ENCODE measurements around the gene NTN4.

NTN4 gene

DNA sequence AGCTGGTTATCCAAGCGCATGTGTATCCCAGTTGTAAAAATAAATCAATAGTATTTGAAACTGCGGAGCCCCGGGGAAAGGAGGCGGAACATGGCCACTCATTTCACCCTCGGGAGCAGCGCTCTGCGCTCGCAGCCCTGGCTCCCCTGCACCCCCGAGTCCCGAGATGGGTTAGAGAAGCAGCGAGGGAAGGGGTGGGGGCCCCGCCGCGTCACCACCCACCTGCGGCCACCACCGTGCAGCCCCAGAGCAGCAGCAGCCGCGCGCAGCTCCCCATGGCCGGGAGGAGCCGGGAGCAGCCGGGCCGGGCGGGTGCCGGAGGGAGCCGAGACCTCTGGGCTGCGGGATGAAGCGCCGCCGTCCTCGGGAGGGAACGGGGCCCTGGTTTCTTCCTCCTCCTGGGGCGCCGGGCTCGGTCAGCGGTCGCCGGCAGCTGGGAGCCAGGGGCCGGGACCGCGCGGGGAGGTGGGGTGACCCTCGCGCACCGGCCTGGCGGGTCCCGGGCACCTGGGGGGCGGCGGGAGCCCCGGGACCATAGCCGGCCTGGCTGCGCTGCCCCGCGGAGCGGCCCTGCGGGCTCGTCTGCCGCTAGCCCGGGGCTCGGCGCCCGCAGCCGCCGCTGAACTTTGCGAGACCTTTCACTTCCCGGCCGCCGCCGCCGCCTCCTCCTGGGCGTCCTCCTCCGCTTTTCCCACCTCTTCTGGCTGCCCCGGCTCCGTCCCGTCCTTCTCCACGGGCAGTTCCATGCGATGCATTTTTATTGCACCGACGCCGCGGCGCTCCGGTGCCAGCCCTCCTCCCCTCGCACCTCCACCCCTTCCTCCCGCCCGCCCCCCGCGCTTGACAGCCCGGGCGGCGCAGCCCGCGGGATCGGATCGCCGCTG lies at the start of gene NTN4:
TSS of gene NTN4 (minus strand) at position 732 of the 884 bp plus-strand sequence. CDS start at position 277, 455 bp downstream.
- in situ Hi-C loops (cut with HindIII; ENCODE audit: low sequenced_read_pairs): loop anchor here (10.0 kb wide), 1 partner anchor 75 kb away; no protein-coding TSS in a partner anchor

GRCh38 chr12:95838125-95838524 lies 47.6 kb upstream of the NTN4 start:
- in situ Hi-C loops (cut with HindIII; ENCODE audit: low sequenced_read_pairs): no loop called here

DNA sequence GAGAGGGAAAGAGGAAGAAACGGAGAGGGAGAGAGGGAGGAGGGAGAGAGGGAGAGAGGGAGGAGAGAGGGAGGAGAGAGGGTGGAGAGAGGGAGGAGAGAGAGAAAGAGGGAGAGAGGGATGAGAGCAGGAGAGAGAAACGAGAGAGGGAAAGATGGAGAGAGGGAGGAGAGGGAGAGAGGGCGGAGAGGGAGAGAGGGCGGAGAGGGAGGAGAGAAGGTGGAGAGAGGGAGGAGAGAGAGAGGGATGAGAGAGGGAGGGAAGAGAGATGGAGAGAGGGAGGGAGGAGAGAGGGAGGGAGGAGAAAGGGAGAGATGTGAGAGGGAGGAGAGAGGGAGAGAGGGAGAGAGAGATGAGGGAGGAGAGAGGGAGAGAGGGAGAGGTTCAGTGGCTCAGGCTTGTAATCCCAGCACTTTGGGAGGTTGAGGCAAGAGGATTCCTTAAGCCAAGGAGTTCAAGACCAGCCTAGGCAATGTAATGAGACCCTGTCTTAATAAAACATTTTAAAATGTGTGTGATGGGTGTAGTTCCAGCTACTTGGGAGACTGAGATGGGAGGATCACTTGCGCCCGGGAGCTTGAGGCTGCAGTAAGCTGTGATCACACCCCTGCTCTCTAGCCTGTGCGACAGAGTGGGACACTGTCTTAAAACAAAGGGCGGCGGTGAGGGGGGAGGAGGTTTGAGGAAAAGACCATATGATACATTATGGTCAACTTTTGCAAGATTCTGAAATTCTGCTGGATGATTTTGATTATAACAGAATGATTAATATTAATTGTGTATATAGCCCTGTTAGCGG lies 46.9 kb upstream of the NTN4 start:
- in situ Hi-C loops (cut with HindIII; ENCODE audit: low sequenced_read_pairs): no loop called here

GRCh38 chr12:95836630-95837239 lies 46.2 kb upstream of the NTN4 start:
- in situ Hi-C loops (cut with HindIII; ENCODE audit: low sequenced_read_pairs): no loop called here

- in situ Hi-C loops (cut with HindIII; ENCODE audit: low sequenced_read_pairs): no loop called here
Observed at GRCh38 chr12:95836185-95836609, 45.6 kb upstream of the NTN4 start.

DNA sequence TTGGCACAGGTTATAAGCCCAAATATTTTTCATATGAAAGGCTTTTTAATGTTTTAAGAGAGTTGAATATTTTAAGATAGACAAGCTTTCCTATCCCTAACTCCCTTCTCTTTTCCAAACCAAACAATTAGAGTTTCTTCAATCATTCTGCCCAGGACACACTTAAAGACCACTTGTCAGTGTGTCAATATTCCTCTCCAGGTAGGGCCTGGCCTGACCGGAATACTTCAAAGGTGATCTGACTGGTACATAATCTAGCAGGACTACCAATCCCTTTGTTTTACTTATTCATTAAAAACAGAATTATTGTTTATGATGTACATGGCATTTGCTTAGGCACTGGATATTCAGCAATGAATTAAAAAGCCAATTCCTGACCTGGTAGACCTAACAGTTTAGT lies 44.0 kb upstream of the NTN4 start:
- in situ Hi-C loops (cut with HindIII; ENCODE audit: low sequenced_read_pairs): no loop called here

- in situ Hi-C loops (cut with HindIII; ENCODE audit: low sequenced_read_pairs): no loop called here
Observed at GRCh38 chr12:95830335-95831089, 39.9 kb upstream of the NTN4 start.

- in situ Hi-C loops (cut with HindIII; ENCODE audit: low sequenced_read_pairs): no loop called here
Observed at GRCh38 chr12:95829395-95829794, 38.8 kb upstream of the NTN4 start.

DNA sequence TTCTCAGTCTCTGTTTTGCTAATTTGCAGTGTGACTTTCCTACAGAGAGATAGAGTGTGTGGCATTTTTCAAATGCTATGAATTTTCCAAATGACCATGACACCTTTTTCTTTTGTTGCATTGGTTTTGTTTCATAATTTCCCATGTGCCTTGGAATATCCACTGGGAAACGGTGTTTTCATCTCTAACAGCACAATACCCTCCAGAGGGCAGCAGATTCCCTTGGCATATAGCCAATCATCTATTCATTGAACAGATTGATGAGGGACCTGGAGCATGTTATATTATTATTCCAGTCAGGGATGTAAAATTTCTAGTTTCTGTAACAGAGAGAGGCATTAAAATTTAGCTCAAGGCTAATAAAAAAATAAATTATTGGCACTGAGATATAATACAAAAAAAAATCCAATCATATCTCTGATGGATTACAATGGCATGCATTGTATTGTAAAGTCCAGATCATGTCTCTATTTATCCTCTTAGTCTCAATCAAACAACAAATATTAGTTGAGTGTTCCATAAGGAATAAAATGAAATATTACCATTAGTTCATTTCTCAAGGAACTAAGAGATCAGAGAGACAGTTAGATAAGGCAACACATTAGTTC lies 29.6 kb upstream of the NTN4 start:
- in situ Hi-C loops (cut with HindIII; ENCODE audit: low sequenced_read_pairs): loop anchor here (25.0 kb wide), 1 partner anchor 208 kb away; no protein-coding TSS in a partner anchor

- in situ Hi-C loops (cut with HindIII; ENCODE audit: low sequenced_read_pairs): loop anchor here (25.0 kb wide), 1 partner anchor 203 kb away; no protein-coding TSS in a partner anchor
Observed at GRCh38 chr12:95815632-95816212, 25.2 kb upstream of the NTN4 start.

DNA sequence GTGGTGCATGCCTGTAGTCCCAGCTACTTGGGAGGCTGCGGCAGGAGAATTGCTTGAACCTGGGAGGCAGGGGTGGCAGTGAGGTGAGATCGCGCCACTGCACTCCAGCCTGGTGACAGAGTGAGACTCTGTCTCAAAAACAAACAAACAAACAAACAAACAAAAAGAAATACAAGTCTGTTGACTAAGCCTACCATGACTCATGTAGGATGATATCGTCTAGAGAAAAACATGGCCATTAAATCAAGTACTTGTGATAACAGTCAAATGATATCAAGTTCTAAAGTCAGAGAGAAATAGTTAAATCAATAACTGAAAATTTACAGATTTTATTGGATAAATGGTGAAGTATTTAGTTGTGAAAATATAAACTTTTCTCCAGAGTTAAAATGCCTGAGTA lies 21.6 kb upstream of the NTN4 start:
- in situ Hi-C loops (cut with HindIII; ENCODE audit: low sequenced_read_pairs): loop anchor here (25.0 kb wide), 1 partner anchor 200 kb away; no protein-coding TSS in a partner anchor

GRCh38 chr12:95810411-95810810 lies 19.8 kb upstream of the NTN4 start:
- in situ Hi-C loops (cut with HindIII; ENCODE audit: low sequenced_read_pairs): loop anchor here (25.0 kb wide), 1 partner anchor 198 kb away; no protein-coding TSS in a partner anchor

DNA sequence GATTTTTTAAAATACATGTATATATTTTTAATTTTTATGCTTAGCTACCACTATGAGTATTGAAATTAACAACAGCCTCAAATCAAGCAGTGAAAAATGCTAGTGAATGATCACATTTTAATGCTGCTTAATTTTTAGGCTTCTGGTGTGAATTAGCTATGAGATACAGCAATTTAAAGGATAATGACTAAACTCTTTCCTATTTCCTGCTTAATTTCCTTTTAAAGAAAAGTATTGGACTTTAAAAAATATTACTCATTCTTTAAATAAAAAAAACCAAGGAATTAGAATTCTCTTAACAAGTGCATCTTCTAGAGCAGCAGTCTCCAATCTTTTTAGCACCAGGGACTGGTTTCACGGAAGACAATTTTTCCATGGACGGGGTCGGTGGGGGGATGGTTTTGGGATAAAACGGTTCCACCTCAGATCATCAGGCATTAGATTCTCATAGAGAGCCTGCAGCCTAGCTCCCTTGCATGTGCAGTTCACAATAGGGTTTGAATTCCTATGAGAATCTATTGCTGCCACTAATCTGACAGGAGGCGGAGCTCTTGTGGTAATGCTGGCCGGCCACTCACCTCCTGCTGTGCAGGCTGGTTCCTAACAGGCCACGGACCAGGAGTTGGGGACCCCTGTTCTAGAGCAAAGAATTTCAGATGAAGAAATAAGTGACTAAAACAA lies 18.6 kb upstream of the NTN4 start:
- in situ Hi-C loops (cut with HindIII; ENCODE audit: low sequenced_read_pairs): loop anchor here (25.0 kb wide), 1 partner anchor 197 kb away; no protein-coding TSS in a partner anchor

GRCh38 chr12:95808146-95808545 lies 17.6 kb upstream of the NTN4 start:
- in situ Hi-C loops (cut with HindIII; ENCODE audit: low sequenced_read_pairs): loop anchor here (25.0 kb wide), 1 partner anchor 196 kb away; no protein-coding TSS in a partner anchor

GRCh38 chr12:95805864-95806671 lies 15.5 kb upstream of the NTN4 start:
- in situ Hi-C loops (cut with HindIII; ENCODE audit: low sequenced_read_pairs): loop anchor here (25.0 kb wide), 1 partner anchor 194 kb away; no protein-coding TSS in a partner anchor

GRCh38 chr12:95804291-95804690 lies 13.7 kb upstream of the NTN4 start:
- in situ Hi-C loops (cut with HindIII; ENCODE audit: low sequenced_read_pairs): loop anchor here (25.0 kb wide), 1 partner anchor 192 kb away; no protein-coding TSS in a partner anchor

- in situ Hi-C loops (cut with HindIII; ENCODE audit: low sequenced_read_pairs): loop anchor here (25.0 kb wide), 1 partner anchor 192 kb away; no protein-coding TSS in a partner anchor
Observed at GRCh38 chr12:95803817-95804216, 13.3 kb upstream of the NTN4 start.
